Neural progenitor cell (in vitro differentiated cells): ENCODE results near the gene MARS1.

Experiments used
- EZH2 ChIP-seq: fragments of 200-600 bp; sonication (generic); IDR thresholded peaks from 2 replicates; pipeline ENCODE4 v1.6.1; 2017; ENCODE audit warnings: antibody characterized with exemption, mild to moderate bottlenecking, moderate library complexity
- EZH2phosphoT487 ChIP-seq: fragments of 200-600 bp; sonication (generic); IDR thresholded peaks from 2 replicates; pipeline ENCODE4 v1.6.1; 2017; ENCODE audit warnings: antibody characterized with exemption
- TF ChIP-seq, protein P1 (sequence below): fragments of 200-600 bp; sonication (generic); IDR thresholded peaks from 2 replicates; pipeline ENCODE4 v1.5.1; 2017; ENCODE audit warnings: antibody characterized with exemption, mild to moderate bottlenecking

DNA sequence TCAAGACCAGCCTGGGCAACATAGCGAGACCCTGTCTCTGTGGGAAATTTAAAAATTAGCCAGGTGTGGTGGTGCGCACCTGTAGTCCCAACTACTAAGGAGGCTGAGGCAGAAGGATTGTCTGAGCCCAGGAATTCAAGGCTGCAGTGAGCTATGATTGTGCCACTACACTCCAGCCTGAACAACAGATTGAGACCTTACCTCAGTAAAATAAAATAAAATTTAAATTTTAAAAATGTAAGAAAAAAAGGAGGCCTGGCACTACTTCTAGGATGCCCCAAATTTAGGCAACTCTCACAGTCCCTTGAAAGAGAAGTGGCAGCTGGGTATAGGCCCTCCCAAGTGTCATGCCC, 33.7 kb upstream of the MARS1 start:
- TF ChIP-seq, protein P1, sequence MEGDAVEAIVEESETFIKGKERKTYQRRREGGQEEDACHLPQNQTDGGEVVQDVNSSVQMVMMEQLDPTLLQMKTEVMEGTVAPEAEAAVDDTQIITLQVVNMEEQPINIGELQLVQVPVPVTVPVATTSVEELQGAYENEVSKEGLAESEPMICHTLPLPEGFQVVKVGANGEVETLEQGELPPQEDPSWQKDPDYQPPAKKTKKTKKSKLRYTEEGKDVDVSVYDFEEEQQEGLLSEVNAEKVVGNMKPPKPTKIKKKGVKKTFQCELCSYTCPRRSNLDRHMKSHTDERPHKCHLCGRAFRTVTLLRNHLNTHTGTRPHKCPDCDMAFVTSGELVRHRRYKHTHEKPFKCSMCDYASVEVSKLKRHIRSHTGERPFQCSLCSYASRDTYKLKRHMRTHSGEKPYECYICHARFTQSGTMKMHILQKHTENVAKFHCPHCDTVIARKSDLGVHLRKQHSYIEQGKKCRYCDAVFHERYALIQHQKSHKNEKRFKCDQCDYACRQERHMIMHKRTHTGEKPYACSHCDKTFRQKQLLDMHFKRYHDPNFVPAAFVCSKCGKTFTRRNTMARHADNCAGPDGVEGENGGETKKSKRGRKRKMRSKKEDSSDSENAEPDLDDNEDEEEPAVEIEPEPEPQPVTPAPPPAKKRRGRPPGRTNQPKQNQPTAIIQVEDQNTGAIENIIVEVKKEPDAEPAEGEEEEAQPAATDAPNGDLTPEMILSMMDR: no peak
- no peak for TF ChIP-seq EZH2
- TF ChIP-seq EZH2phosphoT487: no peak
